NCI-H526 (cell line): ENCODE measurements around the gene HILPDA.
A peak's percentile ranks its signal among the peaks of the same experiment; 100 is the strongest.
"Not testable (repeated sequence)": the region's sequence is repeated elsewhere in the genome, so short reads cannot be mapped to it uniquely, and the experiment has no call there.

Experiments
- DNase-seq, 2 experiments: peaks; one replicate each; lab custom pipeline; 2025; lab: John Stamatoyannopoulos, UW

The HILPDA gene

GRCh38 chr7:128431754-128432153 lies 23.9 kb upstream of the HILPDA start:
- no peak for DNase-seq

- DNase-seq: no peak
These were observed 21.0 kb upstream of the HILPDA start for GRCh38 chr7:128434413-128435326.

DNA sequence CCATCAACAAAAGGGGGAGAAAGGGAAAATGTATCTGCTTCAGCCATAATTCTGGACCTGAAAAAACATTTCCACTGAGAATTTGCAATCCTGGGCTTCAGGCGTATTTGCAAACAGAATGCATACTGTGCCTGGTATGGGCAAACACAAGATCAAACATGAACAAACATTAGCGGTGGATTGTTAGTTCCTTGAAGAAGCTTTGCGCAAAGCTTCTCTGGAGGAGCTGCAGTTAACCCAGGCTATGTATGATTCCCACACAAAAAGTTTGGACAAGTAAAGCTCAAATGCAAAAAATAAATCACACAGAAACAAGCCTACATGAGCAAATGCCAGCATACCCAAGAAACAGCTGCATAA lies 20.4 kb upstream of the HILPDA start:
- DNase-seq: no peak

DNA sequence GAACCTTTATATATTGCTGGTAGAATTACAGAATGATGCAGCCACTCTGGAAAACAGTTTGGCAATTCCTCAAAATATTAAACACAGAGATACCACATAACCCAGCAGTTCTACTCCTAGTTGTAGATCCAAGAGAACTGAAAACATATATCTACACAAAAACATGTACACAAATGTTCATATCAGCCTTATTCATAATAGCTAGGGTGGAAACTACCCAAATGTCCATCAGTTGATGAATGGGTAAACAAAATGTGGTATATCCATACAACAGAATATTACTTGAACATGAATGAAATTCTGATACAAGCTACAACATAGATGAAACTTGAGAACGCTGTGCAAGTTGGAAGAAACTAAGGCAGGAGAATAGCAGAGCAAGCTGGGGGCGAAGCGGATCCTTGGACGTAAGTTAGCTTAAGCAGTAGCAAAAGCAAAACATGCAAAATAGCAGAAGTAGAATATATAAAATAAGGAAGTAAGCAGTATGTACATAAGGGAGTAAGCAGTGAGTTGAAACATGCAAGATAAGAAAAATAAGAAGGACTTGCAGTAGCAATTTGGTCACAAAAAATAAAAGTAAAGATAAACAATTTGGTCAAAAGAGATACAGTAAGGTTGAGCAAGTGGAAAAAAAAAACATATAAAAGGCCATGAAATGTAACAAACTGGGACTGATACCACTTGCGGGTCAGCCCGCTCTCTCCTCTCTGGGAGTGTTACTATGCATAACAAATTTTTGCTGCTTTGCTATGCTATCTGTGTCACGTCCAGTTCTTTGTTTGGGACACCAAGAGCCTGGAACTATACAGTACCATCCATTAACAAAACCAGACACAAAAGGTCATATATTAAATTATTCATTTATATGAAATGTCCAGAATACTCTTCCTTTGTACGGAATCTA lies 18.0 kb upstream of the HILPDA start:
- DNase-seq: no peak

DNA sequence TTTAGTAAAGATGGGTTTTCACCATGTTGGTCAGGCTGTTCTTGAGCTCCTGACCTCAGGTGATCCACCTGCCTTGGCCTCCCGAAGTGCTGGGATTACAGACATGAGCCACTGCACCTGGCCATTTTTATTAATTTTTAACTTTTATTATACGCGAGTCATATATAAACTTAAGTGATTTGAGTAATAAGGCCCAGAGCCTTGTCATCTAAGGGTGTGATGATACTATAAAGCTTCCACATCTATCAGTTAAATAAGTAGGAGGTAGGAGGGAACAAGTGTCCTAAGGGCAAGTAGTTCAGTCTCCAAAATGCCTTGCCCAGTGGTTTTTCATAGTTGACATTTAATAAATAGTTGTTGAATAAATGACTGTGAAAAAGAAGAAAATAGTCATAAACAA lies 13.3 kb upstream of the HILPDA start:
- no peak for DNase-seq

GRCh38 chr7:128443831-128444600 lies 11.7 kb upstream of the HILPDA start:
- DNase-seq: peak; percentile 37 to 65

GRCh38 chr7:128446306-128446705 lies 9.4 kb upstream of the HILPDA start:
- no peak for DNase-seq

GRCh38 chr7:128447941-128448564 lies 7.6 kb upstream of the HILPDA start:
- DNase-seq: no peak

GRCh38 chr7:128448751-128449302 lies 6.9 kb upstream of the HILPDA start:
- DNase-seq: no peak

GRCh38 chr7:128450409-128450808 lies 5.3 kb upstream of the HILPDA start:
- DNase-seq: no peak

DNA sequence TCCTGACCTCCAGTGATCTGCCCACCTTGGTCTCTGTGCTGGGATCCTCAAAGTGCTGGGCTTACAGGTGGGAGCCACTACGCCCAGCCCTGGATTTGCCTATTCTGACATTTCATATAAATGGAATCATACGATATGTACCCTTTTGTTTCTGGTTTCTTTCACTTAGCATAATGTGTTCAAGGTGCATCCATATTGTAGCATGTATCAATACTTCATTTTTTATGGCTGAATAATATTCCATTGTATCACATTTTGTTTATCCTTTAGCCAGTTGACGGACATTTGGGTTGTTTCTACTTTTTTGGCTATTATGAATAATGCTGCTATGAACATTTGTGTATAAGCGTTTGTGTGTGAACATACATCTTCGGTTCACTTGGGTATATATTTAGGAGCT lies 4.8 kb upstream of the HILPDA start:
- DNase-seq: no peak

GRCh38 chr7:128452552-128452951 lies 3.1 kb upstream of the HILPDA start:
- no peak for DNase-seq

DNA sequence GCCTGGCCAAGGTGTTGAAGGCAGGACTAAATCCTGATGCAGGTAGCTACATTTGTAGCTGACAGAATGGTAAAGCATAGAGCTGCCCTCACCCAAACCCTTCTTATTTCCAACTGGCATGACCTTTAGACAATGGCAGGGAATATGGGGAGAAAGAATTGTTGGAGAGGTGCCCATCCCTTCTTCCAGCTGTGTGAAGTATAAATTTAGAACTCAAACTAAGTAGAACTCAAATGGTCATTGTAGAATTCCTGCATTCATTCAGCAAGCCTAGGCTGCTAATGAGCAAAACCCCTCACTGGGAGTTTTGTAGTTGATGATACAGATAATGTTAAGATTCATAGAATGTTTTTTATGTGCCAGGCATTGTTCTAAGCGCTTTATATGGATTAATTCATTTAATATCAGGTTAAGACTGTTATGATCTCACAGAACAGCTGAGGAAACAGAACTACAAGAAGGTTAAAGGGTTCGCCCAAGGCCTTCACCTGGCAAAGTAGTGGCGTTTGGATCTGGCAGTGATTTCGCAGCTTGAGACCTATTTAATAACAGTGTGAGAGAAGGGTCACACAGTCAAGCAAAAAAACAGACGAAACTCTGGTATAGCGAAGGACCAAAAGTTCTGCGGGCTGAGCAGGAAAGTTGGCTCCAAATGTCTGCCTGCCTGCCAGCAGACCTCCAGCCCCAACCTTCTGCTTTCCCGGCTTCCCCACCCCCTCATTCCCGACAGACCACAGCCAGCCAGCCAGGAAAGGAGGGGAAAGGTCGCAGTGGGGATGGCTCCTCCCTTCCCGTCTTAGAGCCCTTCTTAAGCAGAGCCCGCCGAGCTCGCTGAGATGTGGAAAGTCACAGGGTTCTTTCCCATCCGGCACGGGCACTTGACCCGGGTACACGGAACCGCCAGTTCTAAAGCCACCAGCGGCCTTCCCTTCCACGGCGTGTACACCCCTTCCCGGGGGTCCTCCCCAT lies 1.6 kb upstream of the HILPDA start:
- no peak for DNase-seq

- no peak for DNase-seq
These were observed 703 bp upstream of the HILPDA start for GRCh38 chr7:128454808-128455542.

GRCh38 chr7:128456255-128456725 lies 612 bp downstream of the HILPDA start:
- DNase-seq: peak; percentile 43 to 71

- DNase-seq: not testable (repeated sequence)
These were observed 1.7 kb downstream of the HILPDA start for GRCh38 chr7:128457385-128457784.

DNA sequence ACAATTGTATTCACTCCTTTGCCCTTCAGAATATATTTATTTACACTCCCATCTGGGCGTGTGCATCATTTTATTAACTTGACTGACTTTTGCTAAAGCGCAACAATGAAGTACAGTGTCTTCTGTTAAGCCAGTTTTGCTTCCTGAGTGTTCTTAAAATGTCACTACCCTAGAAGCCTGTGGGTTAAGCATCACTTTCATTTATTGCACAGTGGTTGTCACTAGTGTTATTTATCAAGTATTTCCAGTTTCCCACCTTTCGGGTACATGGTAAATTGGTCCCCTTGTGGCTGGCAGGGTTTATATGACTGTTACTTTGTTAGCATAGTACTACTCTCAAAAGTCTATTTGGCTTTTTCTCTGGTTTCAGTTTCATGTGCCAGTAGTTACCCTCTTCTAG lies 3.3 kb downstream of the HILPDA start:
- no peak for DNase-seq

- peak; percentile 78 to 81 for DNase-seq
These were observed 3.8 kb downstream of the HILPDA start for GRCh38 chr7:128459394-128459878.

- DNase-seq: no peak
These were observed 6.8 kb downstream of the HILPDA start for GRCh38 chr7:128462460-128462859.
